ENCODE results near the gene CHRNE. TPM values are rescaled to one million over a fixed set of nuclear protein-coding genes. Genes with fewer than 3 reads are reported as not detected.

The CHRNE gene
- total and polyA plus RNA-seq, 2 of the 13 experiments (the other 11 are each of a cell fraction or from before 2014, with no cell fraction given) = 0.53 to 0.59 TPM

GRCh38 chr17:4948166-4948930 lies 45.5 kb upstream of the CHRNE start, which contains the start of gene PFN1 (continued):
- peak; percentile 29; the same call in 1 of the 2 replicates for TF ChIP-seq TFDP2 (CRISPR knock-in tag; IDR thresholded peaks at IDR 0.05)
- peak; percentile 56; the same call in 1 of the 2 replicates for TF ChIP-seq CHD4 (IDR thresholded peaks at IDR 0.05; ENCODE audit: borderline replicate concordance, low read length)
- no peak for TF ChIP-seq ZXDC (CRISPR knock-in tag; IDR thresholded peaks at IDR 0.05)
- TF ChIP-seq NONO (IDR thresholded peaks at IDR 0.05) = no peak
- 0 out of 2 replicates have a peak, but pooled peaks have one; percentile 81 for TF ChIP-seq NONO (CRISPR knock-in tag; conservative IDR thresholded peaks at IDR 0.05)
- 0 out of 2 replicates have a peak, but pooled peaks have one; percentile 7 for TF ChIP-seq ZZZ3 (CRISPR knock-in tag; IDR thresholded peaks at IDR 0.05; ENCODE audit: borderline replicate concordance)
- peak; percentile 54; the same call in 1 of the 2 replicates for TF ChIP-seq HES4 (CRISPR knock-in tag; IDR thresholded peaks at IDR 0.05; ENCODE audit: borderline replicate concordance)
- TF ChIP-seq MIXL1 (CRISPR knock-in tag; IDR thresholded peaks at IDR 0.05) = no peak
- TF ChIP-seq ZNF773 (CRISPR knock-in tag; IDR thresholded peaks at IDR 0.05; ENCODE audit: borderline replicate concordance) = peak; percentile 71; the same call in 1 of the 2 replicates
- TF ChIP-seq, protein P1, sequence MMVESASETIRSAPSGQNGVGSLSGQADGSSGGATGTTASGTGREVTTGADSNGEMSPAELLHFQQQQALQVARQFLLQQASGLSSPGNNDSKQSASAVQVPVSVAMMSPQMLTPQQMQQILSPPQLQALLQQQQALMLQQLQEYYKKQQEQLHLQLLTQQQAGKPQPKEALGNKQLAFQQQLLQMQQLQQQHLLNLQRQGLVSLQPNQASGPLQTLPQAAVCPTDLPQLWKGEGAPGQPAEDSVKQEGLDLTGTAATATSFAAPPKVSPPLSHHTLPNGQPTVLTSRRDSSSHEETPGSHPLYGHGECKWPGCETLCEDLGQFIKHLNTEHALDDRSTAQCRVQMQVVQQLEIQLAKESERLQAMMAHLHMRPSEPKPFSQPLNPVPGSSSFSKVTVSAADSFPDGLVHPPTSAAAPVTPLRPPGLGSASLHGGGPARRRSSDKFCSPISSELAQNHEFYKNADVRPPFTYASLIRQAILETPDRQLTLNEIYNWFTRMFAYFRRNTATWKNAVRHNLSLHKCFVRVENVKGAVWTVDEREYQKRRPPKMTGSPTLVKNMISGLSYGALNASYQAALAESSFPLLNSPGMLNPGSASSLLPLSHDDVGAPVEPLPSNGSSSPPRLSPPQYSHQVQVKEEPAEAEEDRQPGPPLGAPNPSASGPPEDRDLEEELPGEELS (CRISPR knock-in tag; IDR thresholded peaks at IDR 0.05) = 0 out of 2 replicates have a peak, but pooled peaks have one; percentile 29
- no peak for TF ChIP-seq SIX4 (CRISPR knock-in tag; IDR thresholded peaks at IDR 0.05)
- TF ChIP-seq, protein P2, sequence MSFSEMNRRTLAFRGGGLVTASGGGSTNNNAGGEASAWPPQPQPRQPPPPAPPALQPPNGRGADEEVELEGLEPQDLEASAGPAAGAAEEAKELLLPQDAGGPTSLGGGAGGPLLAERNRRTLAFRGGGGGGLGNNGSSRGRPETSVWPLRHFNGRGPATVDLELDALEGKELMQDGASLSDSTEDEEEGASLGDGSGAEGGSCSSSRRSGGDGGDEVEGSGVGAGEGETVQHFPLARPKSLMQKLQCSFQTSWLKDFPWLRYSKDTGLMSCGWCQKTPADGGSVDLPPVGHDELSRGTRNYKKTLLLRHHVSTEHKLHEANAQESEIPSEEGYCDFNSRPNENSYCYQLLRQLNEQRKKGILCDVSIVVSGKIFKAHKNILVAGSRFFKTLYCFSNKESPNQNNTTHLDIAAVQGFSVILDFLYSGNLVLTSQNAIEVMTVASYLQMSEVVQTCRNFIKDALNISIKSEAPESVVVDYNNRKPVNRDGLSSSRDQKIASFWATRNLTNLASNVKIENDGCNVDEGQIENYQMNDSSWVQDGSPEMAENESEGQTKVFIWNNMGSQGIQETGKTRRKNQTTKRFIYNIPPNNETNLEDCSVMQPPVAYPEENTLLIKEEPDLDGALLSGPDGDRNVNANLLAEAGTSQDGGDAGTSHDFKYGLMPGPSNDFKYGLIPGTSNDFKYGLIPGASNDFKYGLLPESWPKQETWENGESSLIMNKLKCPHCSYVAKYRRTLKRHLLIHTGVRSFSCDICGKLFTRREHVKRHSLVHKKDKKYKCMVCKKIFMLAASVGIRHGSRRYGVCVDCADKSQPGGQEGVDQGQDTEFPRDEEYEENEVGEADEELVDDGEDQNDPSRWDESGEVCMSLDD (CRISPR knock-in tag; IDR thresholded peaks at IDR 0.05; ENCODE audit: borderline replicate concordance) = peak; percentile 78; the same call in 1 of the 2 replicates
- TF ChIP-seq ZMYM2 (CRISPR knock-in tag; IDR thresholded peaks at IDR 0.05) = no peak
- peak; percentile 73; the same call in 1 of the 2 replicates for TF ChIP-seq UBTF (CRISPR knock-in tag; IDR thresholded peaks at IDR 0.05)
